Lung (tissue), 12 donors: ENCODE data around the gene SIGLEC11. TPM values are rescaled to one million over a fixed set of nuclear protein-coding genes. Genes with fewer than 3 reads are reported as not detected.

Source experiments
- ATAC-seq: fragments of 200-7000 bp; cut with Tn5 transposase; one replicate; pipeline ENCODE4 v1.9.1; 2020; ENCODE audit warnings: moderate number of reproducible peaks; ENCODE audit not compliant: insufficient read depth, low FRiP score
- DNase-seq, 3 donors: peaks; one replicate each; pipeline ENCODE4 v3.0.0-alpha.2; 2013 to 2017
- H3K27ac ChIP-seq, 2 donors: one replicate each; pipeline ENCODE4 v1.5.1; 2013; ENCODE audit warnings: mild to moderate bottlenecking in 2 of 2, moderate library complexity in 2 of 2, control low read depth in 1 of 2, inconsistent platforms in 1 of 2, low read depth in 1 of 2, low read length in 1 of 2
- H3K27me3 ChIP-seq, 3 donors: one replicate each; pipeline ENCODE4 v1.5.1; 2013; ENCODE audit warnings: low read length in 2 of 3; ENCODE audit not compliant: control insufficient read depth in 3 of 3, insufficient read depth in 3 of 3
- H3K36me3 ChIP-seq, 4 donors: one replicate each; pipeline ENCODE4 v1.5.1; 2013; ENCODE audit warnings: low read length in 4 of 4, mild to moderate bottlenecking in 1 of 4, moderate library complexity in 1 of 4; ENCODE audit not compliant: control insufficient read depth in 4 of 4, insufficient read depth in 4 of 4
- H3K4me1 ChIP-seq, 5 donors: one replicate each; pipeline ENCODE4 v1.5.1; 2013; ENCODE audit warnings: low read length in 5 of 5, mild to moderate bottlenecking in 2 of 5, moderate library complexity in 1 of 5; ENCODE audit not compliant: control insufficient read depth in 5 of 5, insufficient read depth in 5 of 5
- H3K4me3 ChIP-seq: one replicate; pipeline ENCODE4 v1.5.1; 2013; ENCODE audit warnings: mild to moderate bottlenecking, control low read depth, moderate library complexity
- H3K9ac ChIP-seq, 2 donors: one replicate each; pipeline ENCODE4 v1.5.1; 2013; ENCODE audit warnings: low read length in 2 of 2, control low read depth in 1 of 2; ENCODE audit not compliant: insufficient read depth in 1 of 2
- H3K9me3 ChIP-seq, 4 donors: one replicate each; pipeline ENCODE4 v1.5.1; 2013; ENCODE audit warnings: low read length in 3 of 4, mild to moderate bottlenecking in 1 of 4, moderate library complexity in 1 of 4; ENCODE audit not compliant: control insufficient read depth in 4 of 4, insufficient read depth in 3 of 4
- CTCF ChIP-seq: IDR thresholded peaks from 2 replicates; pipeline ENCODE4 v1.5.1; 2012; ENCODE audit warnings: mild to moderate bottlenecking; ENCODE audit errors: control extremely low read depth, extremely low read depth
- WGBS, 2 donors: extraction: QIAGEN DNeasy Blood & Tissue Kit; methylation state at CpG; one replicate each; pipeline ENCODE4 v1.1.7; 2013; 5-methylcytosine and 5-hydroxymethylcytosine counted together
- polyA plus RNA-seq, 2 donors: library from polyadenylated mRNA; stranded (reverse); fragments of 200-250 nt; gene quantifications; one replicate each; pipeline ENCODE4 v1.2.1, GENCODE V29; 2013
- total RNA-seq, 2 donors: library from RNA; depleted of rRNA in 1 of 2; stranded (reverse); fragments of >200 nt in 1 of 2; gene quantifications; one replicate each; pipeline ENCODE4 v1.2.1, GENCODE V29; 2014 to 2021
- donor health status: control.
- donor health status: control.
- donor health status: Bipolar disorder and iron deficiency.
- donor health status: healthy.
- donor health status: DM: yes; HTN: yes; CAD: no.

The SIGLEC11 gene
- total and polyA plus RNA-seq, 4 donors: 1.3 to 6.5 (median 3.2) TPM

GRCh38 chr19:49981603-49982593 is 20.9 kb upstream of the SIGLEC11 start:
- no peaks in the 10 kb centered on the region for H3K9me3 ChIP-seq
- 85 to 89% methylated on average over 21 of the region's 21 CpGs for WGBS, 2 donors
- no peaks in the 10 kb centered on the region for H3K27me3 ChIP-seq
- no peak for TF ChIP-seq CTCF
- H3K27ac ChIP-seq: no peak overlapping the region
- no peak overlapping the region for H3K4me3 ChIP-seq
- DNase-seq (no peak), ATAC-seq (no peak)
- H3K36me3 ChIP-seq: peaks cover 0 to 41% (median 19%) of the 10 kb centered on the region in 4 donors
- no peak overlapping the region for H3K9ac ChIP-seq
- H3K4me1 ChIP-seq: peaks cover 0 to 2% (median 0%) of the 10 kb centered on the region in 5 donors

DNA sequence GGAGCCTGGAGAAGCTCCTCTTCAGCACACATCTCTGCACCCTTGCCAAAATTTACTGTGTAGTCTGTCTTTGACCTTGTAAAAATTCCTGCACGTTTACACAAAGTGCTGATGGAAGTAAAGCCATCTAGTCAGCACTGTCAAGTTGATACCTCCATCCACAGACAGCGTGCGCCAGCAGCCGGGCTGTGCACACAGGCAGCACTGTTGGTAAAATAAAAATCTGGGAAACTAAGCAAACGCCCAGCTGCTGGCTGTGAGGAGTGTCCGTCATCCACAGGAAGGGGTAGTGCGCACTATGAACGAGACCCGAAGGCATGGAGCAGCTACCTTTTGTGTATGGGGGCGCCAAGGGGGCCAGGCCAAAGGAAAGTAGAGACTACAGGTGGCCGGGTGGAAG is 17.4 kb upstream of the SIGLEC11 start:
- TF ChIP-seq CTCF: no peak
- peaks cover 2 to 34% (median 6%) of the 10 kb centered on the region in 4 donors for H3K36me3 ChIP-seq
- H3K27ac ChIP-seq: no peak overlapping the region
- no peaks in the 10 kb centered on the region for H3K9me3 ChIP-seq
- H3K27me3 ChIP-seq: no peaks in the 10 kb centered on the region
- DNase-seq: no peak
- no peak overlapping the region for H3K9ac ChIP-seq
- H3K4me3 ChIP-seq: no peak overlapping the region
- H3K4me1 ChIP-seq: peaks cover 0 to 2% (median 0%) of the 10 kb centered on the region in 5 donors
- 89 to 90% methylated on average over 11 of the region's 11 CpGs for WGBS, 2 donors
- no peak for ATAC-seq

- Histone ChIP-seq H3K27ac (peak overlapping the region in 1 of 2 donors; percentile 42), H3K9me3 (no peaks in the 10 kb centered on the region), H3K4me3 (no peak overlapping the region), H3K4me1 (peaks cover 0 to 2% (median 0%) of the 10 kb centered on the region in 5 donors), H3K27me3 (no peaks in the 10 kb centered on the region), H3K9ac (no peak overlapping the region), H3K36me3 (peaks cover 2 to 34% (median 6%) of the 10 kb centered on the region in 4 donors)
- ATAC-seq: no peak
- DNase-seq: no peak
- no peak for TF ChIP-seq CTCF
- WGBS, 2 donors: 85 to 88% methylated on average over 18 of the region's 18 CpGs
These were observed 16.9 kb upstream of the SIGLEC11 start for GRCh38 chr19:49977881-49978280.
